SIG-M5 treated with dmso at 0.1 percent for 504 hours (cell line): ENCODE results near the gene CDC5L.

ENCODE experiments used
- DNase-seq: peaks from one replicate; lab custom pipeline; 2025; ENCODE audit not compliant: unreplicated experiment; lab: John Stamatoyannopoulos, UW

The CDC5L gene

DNA sequence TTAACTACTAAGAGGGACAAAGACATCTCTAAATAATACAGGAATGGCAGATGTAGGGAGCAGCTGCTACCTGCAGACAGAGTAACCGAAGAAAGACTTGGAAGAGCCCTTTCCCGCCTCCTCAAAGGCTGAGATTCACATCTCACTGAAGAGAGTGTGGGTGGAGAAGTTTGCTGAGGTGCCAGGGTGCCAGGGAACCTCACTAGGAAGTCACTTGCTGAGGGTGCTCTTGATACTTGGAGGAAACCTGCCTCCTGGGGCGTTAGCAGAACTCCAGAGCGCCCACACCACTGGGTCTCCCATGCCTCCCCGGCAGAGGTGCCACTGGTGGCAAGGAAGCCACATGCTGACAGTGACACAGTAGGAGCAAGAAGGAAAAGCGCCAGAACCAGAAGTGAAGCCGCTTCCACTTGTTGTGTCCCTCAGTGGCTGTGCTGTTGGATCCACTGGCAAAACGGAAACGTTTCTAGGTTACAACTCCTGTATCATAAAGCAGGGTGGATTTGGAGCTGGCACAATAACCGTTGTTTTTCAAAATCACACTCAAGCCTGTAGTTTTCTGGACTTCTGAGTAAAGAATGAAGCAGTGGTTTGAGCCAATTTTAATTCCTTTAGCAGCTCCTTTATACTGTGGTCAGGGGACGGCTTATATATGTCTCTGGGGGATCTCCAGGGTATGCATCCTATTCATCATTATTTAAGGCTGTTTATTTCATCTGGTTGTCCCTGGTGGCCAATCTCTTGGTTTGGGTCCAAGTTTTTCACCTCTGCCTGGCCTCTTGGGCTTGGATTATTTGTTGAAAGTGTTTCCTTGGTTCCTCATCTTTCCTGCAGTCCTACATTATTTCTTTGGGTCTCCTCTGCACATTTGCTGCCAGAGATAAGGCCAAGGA, 64.5 kb downstream of the CDC5L start:
- no peak for DNase-seq

DNA sequence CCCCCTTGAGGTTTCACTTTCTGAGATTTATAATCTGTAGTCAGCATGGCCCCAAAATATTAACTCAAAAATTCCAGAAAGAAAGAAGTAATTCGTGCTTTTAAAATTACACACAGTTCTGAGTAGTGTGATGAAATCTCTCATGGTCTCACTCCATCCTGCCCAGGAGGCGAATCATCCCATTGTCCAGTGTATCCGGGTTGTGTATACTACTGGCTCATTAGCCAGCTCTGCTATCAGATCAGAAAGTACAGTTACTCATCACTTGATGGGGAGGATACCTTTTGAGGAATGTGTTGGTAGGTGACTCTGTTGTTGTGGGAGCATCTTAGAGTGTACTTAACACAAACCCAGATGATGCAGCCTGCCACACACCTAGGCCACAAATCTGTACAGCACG, 65.2 kb downstream of the CDC5L start:
- DNase-seq, result no peak

DNA sequence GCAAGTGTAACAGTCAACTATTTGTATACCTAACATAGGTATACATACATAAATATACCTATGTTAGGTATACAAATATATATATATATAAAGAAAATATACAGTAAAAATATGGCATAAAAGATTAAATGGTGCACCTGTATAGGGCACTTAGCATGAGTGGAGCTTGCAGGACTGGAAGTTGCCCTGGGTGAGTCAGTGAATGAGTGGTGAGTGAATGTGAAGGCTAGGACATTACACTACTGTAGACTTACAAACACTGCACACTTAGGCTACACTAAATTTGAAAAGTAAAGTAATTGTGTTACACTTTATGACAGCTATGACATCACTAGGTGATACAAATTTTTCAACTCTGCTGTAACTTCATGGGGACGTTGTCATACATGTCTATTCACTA, 65.6 kb downstream of the CDC5L start:
- DNase-seq, result no peak

DNA sequence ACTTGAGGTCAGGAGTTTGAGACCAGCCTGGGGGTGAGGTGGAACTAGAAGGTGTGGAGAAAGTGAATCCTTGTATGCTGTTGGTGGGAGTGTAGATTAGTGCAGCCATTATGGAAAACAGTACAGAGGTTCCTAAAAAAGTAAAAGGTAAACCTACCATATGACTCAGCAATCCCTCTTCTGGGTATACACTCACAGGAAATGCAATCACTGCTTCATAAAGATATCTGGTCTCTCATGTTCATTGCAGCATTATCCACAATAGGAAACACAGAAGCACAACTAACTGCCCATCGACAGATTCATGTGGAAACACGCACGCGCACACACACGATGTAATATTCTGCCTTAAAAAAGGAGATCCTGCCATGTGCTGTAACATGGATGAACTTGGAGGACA, 66.7 kb downstream of the CDC5L start:
- DNase-seq, result no peak

- DNase-seq, result peak; percentile 57
These were observed 68.8 kb downstream of the CDC5L start for GRCh38 chr6:44456070-44456965.

GRCh38 chr6:44456966-44457292, 69.4 kb downstream of the CDC5L start:
- no peak for DNase-seq

GRCh38 chr6:44457596-44457995, 70.1 kb downstream of the CDC5L start:
- DNase-seq, result no peak

DNA sequence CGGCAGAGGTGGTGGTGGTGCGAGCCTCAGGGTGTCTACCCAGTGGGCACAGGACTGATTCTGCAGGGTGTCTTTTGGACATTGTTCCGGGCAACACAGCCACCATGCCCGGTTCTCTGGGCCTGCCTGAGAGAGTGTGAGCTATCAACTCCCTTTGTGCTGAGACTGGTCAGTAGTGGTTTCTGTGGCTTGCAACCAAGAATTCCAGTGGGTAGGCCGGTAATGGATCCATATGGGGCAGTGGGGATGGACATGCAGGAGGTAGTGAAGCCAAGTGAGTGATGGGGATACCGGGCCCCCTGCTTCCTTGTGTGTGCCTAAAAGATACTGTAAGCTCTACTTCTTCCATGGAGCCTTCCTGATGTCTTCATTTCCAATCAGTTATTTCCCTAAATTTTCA, 71.0 kb downstream of the CDC5L start:
- DNase-seq, result no peak

- DNase-seq, result no peak
These were observed 74.8 kb downstream of the CDC5L start for GRCh38 chr6:44462335-44462734.

- no peak for DNase-seq
These were observed 75.6 kb downstream of the CDC5L start for GRCh38 chr6:44462797-44463727.

DNA sequence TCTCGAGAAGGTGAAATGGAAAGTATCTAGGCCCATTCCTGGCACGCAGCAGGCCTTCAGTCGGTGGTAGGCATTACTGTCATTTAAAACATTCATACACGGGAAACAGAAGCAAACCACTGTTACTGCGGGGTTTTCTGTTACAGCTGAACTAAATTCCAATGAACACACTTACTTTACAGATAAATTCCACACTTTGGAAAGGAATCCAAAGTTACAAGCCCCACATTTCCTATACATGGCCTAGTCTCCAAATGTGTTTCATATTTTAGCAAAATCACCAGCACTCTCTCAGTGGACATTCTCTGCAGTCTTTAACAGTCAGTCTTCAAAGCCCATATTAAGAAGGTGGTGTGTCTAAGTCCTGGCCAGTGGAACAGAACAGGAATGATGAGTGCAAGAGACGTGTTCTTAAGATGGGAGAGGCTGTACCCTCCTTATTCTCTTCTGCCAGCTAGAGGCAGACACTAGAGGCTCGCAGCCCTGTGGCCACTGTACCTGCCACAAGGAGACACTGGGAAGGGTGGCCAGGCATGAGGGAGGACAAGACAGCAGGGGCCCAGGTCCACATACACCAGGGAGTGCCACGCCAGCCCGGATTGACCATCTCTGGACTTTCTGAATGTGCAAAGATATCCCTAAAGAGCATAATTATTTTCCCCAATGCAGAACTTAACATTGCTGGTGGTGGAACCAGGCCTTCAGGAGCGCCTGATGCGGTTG, 76.4 kb downstream of the CDC5L start:
- DNase-seq, result no peak

GRCh38 chr6:44464527-44465310, 77.2 kb downstream of the CDC5L start:
- DNase-seq, result no peak

- DNase-seq, result no peak
These were observed 79.4 kb downstream of the CDC5L start for GRCh38 chr6:44466955-44467354.

DNA sequence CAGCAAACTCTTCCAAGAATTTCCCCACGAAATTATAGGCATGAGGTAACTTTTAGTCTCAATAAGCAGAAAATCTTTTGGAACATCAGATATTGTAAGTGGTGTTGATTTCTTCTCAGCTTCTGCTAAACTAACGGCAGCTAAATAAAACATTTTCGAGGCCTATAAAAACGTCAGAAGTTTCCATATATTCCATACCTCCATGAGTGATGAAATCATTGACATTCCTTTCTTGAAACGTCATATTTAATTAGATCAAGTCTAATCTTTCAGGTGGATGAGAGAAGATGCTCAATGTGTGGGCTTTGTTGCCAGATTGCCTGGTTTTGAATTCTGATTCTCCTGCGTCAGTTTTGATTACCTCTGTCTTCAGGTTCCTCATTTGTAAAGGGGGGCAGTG, 81.3 kb downstream of the CDC5L start:
- no peak for DNase-seq

GRCh38 chr6:44470115-44470464, 82.6 kb downstream of the CDC5L start:
- no peak for DNase-seq

GRCh38 chr6:44470746-44471145, 83.2 kb downstream of the CDC5L start:
- DNase-seq, result no peak

DNA sequence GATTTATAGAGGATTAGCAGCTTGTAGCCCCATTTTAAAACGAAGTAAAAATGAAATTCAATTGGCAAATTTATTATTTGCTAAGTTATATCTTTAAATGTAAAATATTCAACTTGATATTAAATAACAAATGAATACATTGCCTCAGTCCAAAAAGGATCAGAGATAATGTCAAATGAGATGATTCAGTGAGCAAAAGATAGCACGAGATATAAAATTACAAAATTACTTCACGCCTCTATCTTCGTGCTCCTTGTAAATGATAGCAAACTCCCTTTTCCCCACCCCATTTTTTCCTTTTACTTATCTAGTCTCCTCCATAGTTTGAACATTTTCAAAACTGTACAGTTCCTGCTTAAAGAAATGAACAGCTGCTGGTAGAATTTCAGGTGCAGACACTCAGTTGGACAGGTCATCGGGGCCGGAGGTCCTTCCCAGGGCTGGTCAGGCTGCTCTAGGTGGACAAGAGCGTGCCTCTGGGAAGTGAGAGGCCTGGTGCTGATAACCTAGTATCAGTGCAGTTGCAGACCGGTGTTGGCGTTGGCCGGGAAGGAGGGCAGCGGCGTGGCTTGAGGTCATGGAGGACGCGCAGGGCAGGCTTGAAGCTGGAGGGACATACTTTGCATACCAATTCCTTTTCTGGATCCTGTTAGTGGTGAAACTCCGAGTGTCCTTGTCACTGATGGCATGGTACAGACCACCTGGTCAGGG, 83.9 kb downstream of the CDC5L start:
- DNase-seq, result no peak

DNA sequence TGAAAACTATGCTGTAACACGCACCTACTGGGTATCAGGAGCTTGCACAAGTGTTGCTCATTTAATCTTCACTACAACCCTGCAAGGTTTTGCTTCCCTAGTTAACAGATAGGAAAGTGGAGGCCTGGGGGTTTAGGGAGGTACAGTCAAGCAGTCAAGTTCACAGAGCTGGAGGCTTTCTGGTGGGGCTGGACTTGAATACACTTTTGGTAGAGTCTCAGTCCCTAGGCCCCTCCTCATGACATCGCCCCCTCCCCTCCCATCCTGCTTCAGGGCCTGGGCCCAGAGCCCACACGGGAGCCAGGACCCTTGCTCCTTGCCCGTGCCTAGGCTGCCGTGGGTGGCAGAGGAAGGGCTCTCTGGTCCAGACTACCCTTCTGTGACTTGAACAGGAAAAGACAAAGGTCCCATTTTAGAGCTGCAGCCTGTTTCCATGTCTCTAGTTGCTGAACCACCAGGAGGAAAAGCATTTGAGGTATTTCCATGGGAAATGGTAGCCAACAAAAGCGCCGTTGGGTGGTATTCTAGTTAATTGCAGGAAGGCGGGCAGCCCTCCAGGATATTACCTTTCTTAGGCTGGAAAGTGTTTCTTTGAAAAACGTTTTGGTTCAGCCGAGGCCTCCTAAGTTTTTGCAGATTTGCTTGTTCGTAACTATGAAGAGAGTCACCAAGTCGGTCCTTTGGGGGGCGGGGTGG, 84.9 kb downstream of the CDC5L start:
- no peak for DNase-seq
